ENCODE results near the gene SCN3B.

DNA sequence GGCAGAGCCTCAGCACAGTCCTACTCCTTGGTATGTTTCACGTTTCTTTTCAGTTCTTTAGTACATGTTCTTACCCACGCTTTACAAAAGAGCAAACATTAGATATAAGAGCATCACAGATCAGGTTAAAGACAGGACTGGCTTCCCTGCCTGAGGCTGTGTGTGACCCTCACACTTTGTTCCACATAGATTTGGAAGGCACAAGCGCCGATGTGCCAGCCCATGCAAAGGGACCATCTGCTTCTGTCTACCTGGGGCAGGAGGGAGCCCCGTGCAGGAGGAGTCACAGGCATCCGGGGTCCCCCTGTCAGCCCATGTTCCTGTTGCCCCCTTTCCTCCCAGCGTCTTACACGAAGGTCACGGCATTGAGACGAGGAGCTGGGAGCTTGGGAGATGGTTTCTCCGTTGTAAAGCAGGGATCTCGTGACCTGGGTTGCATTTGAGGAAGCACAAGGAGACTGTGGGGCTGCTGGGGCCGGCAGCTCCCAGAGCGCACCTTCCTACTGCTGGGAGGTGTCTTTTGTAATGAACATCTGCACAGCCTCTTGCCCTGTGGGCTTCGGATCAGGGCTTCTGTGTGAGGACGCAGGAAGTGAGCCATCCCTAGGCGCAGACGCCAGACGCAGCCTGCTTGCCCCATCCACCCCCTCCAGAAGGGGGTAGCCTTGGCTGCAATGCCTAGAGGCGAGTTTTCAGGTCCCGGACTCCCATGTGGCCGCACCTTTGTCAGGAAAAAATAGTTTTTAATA is 72.6 kb downstream of the SCN3B start:
- TF ChIP-seq POLR2A (IDR thresholded peaks at IDR 0.05; ENCODE audit: low read length) (no peak), GATA1 (IDR thresholded peaks at IDR 0.05; ENCODE audit: low read depth, low read length) (no peak)

Data from erythroblast (primary cell).